GM12873 (cell line): ENCODE results near the gene TNRC6A.

Source experiments
- TF ChIP-seq, protein P1 (sequence below): IDR thresholded peaks from 2 replicates; pipeline ENCODE4 v1.5.1; 2012; ENCODE audit warnings: low read depth, mild to moderate bottlenecking, moderate library complexity, low read length, control low read depth; ENCODE audit not compliant: insufficient read depth; ENCODE audit errors: missing control alignments

The TNRC6A gene

DNA sequence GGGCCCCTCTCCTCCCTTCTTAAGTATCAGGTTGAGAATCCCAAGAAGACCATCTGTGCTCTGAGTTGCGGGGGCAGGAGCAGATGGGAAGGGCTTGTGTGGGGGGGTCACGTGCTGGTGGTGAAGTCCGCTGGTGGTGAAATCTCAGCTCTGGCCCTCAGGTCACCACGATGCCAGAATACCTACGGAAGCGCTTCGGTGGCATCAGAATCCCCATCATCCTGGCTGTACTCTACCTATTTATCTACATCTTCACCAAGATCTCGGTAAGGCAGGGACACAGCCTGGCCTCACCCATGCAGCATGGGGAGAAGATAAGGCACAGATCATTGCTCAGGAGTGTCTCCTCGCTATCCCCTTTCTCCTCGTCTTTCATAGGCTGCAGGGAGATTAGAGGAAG is 146.0 kb downstream of the TNRC6A start:
- TF ChIP-seq, protein P1, sequence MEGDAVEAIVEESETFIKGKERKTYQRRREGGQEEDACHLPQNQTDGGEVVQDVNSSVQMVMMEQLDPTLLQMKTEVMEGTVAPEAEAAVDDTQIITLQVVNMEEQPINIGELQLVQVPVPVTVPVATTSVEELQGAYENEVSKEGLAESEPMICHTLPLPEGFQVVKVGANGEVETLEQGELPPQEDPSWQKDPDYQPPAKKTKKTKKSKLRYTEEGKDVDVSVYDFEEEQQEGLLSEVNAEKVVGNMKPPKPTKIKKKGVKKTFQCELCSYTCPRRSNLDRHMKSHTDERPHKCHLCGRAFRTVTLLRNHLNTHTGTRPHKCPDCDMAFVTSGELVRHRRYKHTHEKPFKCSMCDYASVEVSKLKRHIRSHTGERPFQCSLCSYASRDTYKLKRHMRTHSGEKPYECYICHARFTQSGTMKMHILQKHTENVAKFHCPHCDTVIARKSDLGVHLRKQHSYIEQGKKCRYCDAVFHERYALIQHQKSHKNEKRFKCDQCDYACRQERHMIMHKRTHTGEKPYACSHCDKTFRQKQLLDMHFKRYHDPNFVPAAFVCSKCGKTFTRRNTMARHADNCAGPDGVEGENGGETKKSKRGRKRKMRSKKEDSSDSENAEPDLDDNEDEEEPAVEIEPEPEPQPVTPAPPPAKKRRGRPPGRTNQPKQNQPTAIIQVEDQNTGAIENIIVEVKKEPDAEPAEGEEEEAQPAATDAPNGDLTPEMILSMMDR: no peak
